ENCODE measurements around the gene MRTO4.
"Not testable (repeated sequence)": the region's sequence is repeated elsewhere in the genome, so short reads cannot be mapped to it uniquely, and the experiment has no call there.

Gene MRTO4

GRCh38 chr1:19251305-19252196 is at the start of gene MRTO4, which contains the start of gene EMC1:
Gene MRTO4, plus strand, starts transcription at chr1:19251805. Its CDS starts 31 bp downstream, at chr1:19251836.
Gene EMC1, minus strand, starts transcription at chr1:19251524. Its CDS starts 15 bp downstream, at chr1:19251509.
- peak; percentile 88 for DNase-seq (ENCODE audit: low read depth)

GRCh38 chr1:19202396-19202795 is 49.2 kb upstream of the MRTO4 start:
- no peak for DNase-seq (ENCODE audit: low read depth)

GRCh38 chr1:19203440-19203839 is 48.2 kb upstream of the MRTO4 start:
- DNase-seq (ENCODE audit: low read depth), result no peak

GRCh38 chr1:19204446-19205266 is 46.9 kb upstream of the MRTO4 start:
- no peak for DNase-seq (ENCODE audit: low read depth)

GRCh38 chr1:19205403-19205802 is 46.2 kb upstream of the MRTO4 start:
- DNase-seq (ENCODE audit: low read depth), result no peak

- DNase-seq (ENCODE audit: low read depth), result no peak
Observed at GRCh38 chr1:19205845-19206244, 45.8 kb upstream of the MRTO4 start.

- no peak for DNase-seq (ENCODE audit: low read depth)
Observed at GRCh38 chr1:19206947-19207346, 44.7 kb upstream of the MRTO4 start.

GRCh38 chr1:19208710-19209438 is 42.7 kb upstream of the MRTO4 start:
- no peak for DNase-seq (ENCODE audit: low read depth)

- no peak for DNase-seq (ENCODE audit: low read depth)
Observed at GRCh38 chr1:19209439-19209989, 42.1 kb upstream of the MRTO4 start.

- peak; percentile 97 for DNase-seq (ENCODE audit: low read depth)
Observed at GRCh38 chr1:19209990-19210771, 41.4 kb upstream of the MRTO4 start, which contains the start of gene UBR4. Gene UBR4, minus strand, starts transcription at chr1:19210266. Its CDS starts 18 bp downstream, at chr1:19210248.

GRCh38 chr1:19210772-19211549 is 40.6 kb upstream of the MRTO4 start:
- DNase-seq (ENCODE audit: low read depth), result no peak

- no peak for DNase-seq (ENCODE audit: low read depth)
Observed at GRCh38 chr1:19212167-19212566, 39.4 kb upstream of the MRTO4 start.

GRCh38 chr1:19213580-19213979 is 38.0 kb upstream of the MRTO4 start:
- DNase-seq (ENCODE audit: low read depth), result no peak

GRCh38 chr1:19216585-19216984 is 35.0 kb upstream of the MRTO4 start:
- DNase-seq (ENCODE audit: low read depth), result not testable (repeated sequence)

- no peak for DNase-seq (ENCODE audit: low read depth)
Observed at GRCh38 chr1:19219451-19219850, 32.2 kb upstream of the MRTO4 start.

- no peak for DNase-seq (ENCODE audit: low read depth)
Observed at GRCh38 chr1:19220080-19220846, 31.3 kb upstream of the MRTO4 start.

- DNase-seq (ENCODE audit: low read depth), result no peak
Observed at GRCh38 chr1:19220991-19221390, 30.6 kb upstream of the MRTO4 start.

GRCh38 chr1:19222573-19222972 is 29.0 kb upstream of the MRTO4 start:
- DNase-seq (ENCODE audit: low read depth), result no peak
